ENCODE data around the gene LLPH.

LLPH gene

DNA sequence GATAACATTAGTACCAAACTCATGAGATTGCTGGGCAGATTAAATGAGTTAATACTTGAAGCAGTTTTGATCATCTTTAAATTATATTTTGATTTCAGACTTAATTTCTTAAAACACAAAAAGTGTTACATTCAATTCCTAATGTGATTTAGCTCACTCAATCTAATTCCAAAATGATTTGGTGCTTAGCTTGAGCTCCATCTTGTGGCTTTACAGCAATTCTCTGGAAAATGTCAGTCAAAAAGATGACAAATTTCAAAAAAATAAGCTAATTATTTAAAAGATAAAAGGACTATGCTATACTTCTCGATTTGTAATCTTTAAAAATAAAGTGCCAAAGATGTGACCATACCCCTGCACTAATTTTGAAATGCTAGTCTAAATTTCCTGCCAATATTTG, 10.1 kb downstream of the LLPH start:
- TF ChIP-seq ZC3H10 (CRISPR knock-in tag; IDR thresholded peaks at IDR 0.05) (no peak), BACH2 (CRISPR knock-in tag; IDR thresholded peaks at IDR 0.05; ENCODE audit: borderline replicate concordance) (no peak), ESRRG (CRISPR knock-in tag; IDR thresholded peaks at IDR 0.05) (no peak), GLIS3 (CRISPR knock-in tag; IDR thresholded peaks at IDR 0.05) (no peak), ZNF565 (CRISPR knock-in tag; conservative IDR thresholded peaks at IDR 0.05; ENCODE audit: low read depth) (no peak), ARNTL (CRISPR knock-in tag; IDR thresholded peaks at IDR 0.05; ENCODE audit: borderline replicate concordance, low read depth) (no peak), TCF4 (CRISPR knock-in tag; IDR thresholded peaks at IDR 0.05; ENCODE audit: borderline replicate concordance) (no peak), SNAI2 (CRISPR knock-in tag; IDR thresholded peaks at IDR 0.05) (no peak), ISL1 (CRISPR knock-in tag; IDR thresholded peaks at IDR 0.05) (no peak), ZFP3 (CRISPR knock-in tag; IDR thresholded peaks at IDR 0.05) (no peak), ZNF70 (CRISPR knock-in tag; IDR thresholded peaks at IDR 0.05) (no peak), OSR1 (CRISPR knock-in tag; IDR thresholded peaks at IDR 0.05) (no peak), CSDC2 (CRISPR knock-in tag; IDR thresholded peaks at IDR 0.05) (no peak)
- TF ChIP-seq, protein P1, sequence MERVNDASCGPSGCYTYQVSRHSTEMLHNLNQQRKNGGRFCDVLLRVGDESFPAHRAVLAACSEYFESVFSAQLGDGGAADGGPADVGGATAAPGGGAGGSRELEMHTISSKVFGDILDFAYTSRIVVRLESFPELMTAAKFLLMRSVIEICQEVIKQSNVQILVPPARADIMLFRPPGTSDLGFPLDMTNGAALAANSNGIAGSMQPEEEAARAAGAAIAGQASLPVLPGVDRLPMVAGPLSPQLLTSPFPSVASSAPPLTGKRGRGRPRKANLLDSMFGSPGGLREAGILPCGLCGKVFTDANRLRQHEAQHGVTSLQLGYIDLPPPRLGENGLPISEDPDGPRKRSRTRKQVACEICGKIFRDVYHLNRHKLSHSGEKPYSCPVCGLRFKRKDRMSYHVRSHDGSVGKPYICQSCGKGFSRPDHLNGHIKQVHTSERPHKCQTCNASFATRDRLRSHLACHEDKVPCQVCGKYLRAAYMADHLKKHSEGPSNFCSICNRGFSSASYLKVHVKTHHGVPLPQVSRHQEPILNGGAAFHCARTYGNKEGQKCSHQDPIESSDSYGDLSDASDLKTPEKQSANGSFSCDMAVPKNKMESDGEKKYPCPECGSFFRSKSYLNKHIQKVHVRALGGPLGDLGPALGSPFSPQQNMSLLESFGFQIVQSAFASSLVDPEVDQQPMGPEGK (CRISPR knock-in tag; IDR thresholded peaks at IDR 0.05; ENCODE audit: borderline replicate concordance): no peak
- TF ChIP-seq, protein P2, sequence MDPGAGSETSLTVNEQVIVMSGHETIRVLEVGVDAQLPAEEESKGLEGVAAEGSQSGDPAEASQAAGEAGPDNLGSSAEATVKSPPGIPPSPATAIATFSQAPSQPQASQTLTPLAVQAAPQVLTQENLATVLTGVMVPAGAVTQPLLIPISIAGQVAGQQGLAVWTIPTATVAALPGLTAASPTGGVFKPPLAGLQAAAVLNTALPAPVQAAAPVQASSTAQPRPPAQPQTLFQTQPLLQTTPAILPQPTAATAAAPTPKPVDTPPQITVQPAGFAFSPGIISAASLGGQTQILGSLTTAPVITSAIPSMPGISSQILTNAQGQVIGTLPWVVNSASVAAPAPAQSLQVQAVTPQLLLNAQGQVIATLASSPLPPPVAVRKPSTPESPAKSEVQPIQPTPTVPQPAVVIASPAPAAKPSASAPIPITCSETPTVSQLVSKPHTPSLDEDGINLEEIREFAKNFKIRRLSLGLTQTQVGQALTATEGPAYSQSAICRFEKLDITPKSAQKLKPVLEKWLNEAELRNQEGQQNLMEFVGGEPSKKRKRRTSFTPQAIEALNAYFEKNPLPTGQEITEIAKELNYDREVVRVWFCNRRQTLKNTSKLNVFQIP (CRISPR knock-in tag; IDR thresholded peaks at IDR 0.05; ENCODE audit: borderline replicate concordance, low read depth): no peak
- TF ChIP-seq, protein P3, sequence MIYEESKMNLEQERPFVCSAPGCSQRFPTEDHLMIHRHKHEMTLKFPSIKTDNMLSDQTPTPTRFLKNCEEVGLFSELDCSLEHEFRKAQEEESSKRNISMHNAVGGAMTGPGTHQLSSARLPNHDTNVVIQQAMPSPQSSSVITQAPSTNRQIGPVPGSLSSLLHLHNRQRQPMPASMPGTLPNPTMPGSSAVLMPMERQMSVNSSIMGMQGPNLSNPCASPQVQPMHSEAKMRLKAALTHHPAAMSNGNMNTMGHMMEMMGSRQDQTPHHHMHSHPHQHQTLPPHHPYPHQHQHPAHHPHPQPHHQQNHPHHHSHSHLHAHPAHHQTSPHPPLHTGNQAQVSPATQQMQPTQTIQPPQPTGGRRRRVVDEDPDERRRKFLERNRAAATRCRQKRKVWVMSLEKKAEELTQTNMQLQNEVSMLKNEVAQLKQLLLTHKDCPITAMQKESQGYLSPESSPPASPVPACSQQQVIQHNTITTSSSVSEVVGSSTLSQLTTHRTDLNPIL (CRISPR knock-in tag; IDR thresholded peaks at IDR 0.05; ENCODE audit: low read depth): no peak
- TF ChIP-seq, protein P4, sequence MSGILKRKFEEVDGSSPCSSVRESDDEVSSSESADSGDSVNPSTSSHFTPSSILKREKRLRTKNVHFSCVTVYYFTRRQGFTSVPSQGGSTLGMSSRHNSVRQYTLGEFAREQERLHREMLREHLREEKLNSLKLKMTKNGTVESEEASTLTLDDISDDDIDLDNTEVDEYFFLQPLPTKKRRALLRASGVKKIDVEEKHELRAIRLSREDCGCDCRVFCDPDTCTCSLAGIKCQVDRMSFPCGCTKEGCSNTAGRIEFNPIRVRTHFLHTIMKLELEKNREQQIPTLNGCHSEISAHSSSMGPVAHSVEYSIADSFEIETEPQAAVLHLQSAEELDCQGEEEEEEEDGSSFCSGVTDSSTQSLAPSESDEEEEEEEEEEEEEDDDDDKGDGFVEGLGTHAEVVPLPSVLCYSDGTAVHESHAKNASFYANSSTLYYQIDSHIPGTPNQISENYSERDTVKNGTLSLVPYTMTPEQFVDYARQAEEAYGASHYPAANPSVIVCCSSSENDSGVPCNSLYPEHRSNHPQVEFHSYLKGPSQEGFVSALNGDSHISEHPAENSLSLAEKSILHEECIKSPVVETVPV (CRISPR knock-in tag; IDR thresholded peaks at IDR 0.05): no peak
- no peak for ATAC-seq

DNA sequence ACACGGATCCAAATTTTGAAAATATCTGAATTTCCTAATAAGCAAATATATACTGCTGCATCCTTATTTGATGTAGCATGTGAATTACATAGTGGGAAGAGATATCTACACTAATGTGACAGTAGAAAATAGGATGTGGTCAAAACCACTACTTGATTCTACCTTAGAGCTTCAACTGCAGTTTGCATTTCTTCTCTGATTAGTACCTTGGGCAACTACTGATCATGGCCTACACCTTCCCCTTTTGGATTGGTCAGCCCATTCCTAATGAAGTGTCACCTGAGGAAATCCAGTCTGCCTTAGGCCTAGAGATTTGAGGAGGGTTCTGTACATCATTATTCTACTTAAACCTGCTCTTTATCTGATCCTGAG, 10.7 kb downstream of the LLPH start:
- TF ChIP-seq, protein P5, sequence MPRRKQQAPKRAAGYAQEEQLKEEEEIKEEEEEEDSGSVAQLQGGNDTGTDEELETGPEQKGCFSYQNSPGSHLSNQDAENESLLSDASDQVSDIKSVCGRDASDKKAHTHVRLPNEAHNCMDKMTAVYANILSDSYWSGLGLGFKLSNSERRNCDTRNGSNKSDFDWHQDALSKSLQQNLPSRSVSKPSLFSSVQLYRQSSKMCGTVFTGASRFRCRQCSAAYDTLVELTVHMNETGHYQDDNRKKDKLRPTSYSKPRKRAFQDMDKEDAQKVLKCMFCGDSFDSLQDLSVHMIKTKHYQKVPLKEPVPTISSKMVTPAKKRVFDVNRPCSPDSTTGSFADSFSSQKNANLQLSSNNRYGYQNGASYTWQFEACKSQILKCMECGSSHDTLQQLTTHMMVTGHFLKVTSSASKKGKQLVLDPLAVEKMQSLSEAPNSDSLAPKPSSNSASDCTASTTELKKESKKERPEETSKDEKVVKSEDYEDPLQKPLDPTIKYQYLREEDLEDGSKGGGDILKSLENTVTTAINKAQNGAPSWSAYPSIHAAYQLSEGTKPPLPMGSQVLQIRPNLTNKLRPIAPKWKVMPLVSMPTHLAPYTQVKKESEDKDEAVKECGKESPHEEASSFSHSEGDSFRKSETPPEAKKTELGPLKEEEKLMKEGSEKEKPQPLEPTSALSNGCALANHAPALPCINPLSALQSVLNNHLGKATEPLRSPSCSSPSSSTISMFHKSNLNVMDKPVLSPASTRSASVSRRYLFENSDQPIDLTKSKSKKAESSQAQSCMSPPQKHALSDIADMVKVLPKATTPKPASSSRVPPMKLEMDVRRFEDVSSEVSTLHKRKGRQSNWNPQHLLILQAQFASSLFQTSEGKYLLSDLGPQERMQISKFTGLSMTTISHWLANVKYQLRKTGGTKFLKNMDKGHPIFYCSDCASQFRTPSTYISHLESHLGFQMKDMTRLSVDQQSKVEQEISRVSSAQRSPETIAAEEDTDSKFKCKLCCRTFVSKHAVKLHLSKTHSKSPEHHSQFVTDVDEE (CRISPR knock-in tag; IDR thresholded peaks at IDR 0.05): no peak
- TF ChIP-seq ESRRG (CRISPR knock-in tag; IDR thresholded peaks at IDR 0.05): no peak
- TF ChIP-seq BACH2 (CRISPR knock-in tag; IDR thresholded peaks at IDR 0.05; ENCODE audit: borderline replicate concordance): no peak
- TF ChIP-seq ISL1 (CRISPR knock-in tag; IDR thresholded peaks at IDR 0.05): no peak
- TF ChIP-seq, protein P4 (CRISPR knock-in tag; IDR thresholded peaks at IDR 0.05): no peak
- TF ChIP-seq TCF4 (CRISPR knock-in tag; IDR thresholded peaks at IDR 0.05; ENCODE audit: borderline replicate concordance): no peak
- no peak for TF ChIP-seq SNAI2 (CRISPR knock-in tag; IDR thresholded peaks at IDR 0.05)
- TF ChIP-seq ARNTL (CRISPR knock-in tag; IDR thresholded peaks at IDR 0.05; ENCODE audit: borderline replicate concordance, low read depth): no peak
- TF ChIP-seq, protein P1 (CRISPR knock-in tag; IDR thresholded peaks at IDR 0.05; ENCODE audit: borderline replicate concordance): no peak

More for the DNA sequence above, 10.7 kb downstream of the LLPH start:
- ATAC-seq: no peak; the same call in 2 of the 3 replicates

Measured in SK-N-SH treated with all-trans-retinoic acid at 6 μM for 48 hours (cell line).